GM12875 (cell line): ENCODE measurements around the gene STON2.

Source experiments
- H3K4me3 ChIP-seq: one replicate; pipeline ENCODE4 v1.5.1; 2011; ENCODE audit warnings: low read depth, low read length, control low read depth
- TF ChIP-seq, protein P1 (sequence below): IDR thresholded peaks from 2 replicates; pipeline ENCODE4 v1.5.1; 2011; ENCODE audit warnings: low read depth, mild to moderate bottlenecking, control low read depth, inconsistent platforms, low read length, moderate library complexity, borderline replicate concordance; ENCODE audit not compliant: insufficient read depth

STON2 gene

DNA sequence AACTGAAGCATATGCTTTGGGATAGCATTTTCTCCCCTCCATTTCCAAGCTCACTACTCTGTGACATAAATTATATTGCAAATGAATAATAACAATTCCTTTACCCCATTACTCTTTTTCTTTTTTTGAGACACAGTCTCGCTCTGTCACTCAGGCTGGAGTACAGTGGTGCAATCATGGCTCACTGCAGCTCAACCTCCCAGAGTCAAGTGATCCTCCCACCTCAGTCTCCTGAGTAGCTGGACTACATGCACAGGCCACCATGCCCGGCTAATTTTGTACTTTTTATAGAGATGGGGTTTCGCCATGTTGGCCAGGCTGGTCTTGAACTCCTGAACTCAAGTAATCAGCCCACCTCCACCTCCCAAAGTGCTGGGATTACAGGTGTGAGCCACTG lies 130.1 kb downstream of the STON2 start:
- no peak overlapping the region for H3K4me3 ChIP-seq
- TF ChIP-seq, protein P1, sequence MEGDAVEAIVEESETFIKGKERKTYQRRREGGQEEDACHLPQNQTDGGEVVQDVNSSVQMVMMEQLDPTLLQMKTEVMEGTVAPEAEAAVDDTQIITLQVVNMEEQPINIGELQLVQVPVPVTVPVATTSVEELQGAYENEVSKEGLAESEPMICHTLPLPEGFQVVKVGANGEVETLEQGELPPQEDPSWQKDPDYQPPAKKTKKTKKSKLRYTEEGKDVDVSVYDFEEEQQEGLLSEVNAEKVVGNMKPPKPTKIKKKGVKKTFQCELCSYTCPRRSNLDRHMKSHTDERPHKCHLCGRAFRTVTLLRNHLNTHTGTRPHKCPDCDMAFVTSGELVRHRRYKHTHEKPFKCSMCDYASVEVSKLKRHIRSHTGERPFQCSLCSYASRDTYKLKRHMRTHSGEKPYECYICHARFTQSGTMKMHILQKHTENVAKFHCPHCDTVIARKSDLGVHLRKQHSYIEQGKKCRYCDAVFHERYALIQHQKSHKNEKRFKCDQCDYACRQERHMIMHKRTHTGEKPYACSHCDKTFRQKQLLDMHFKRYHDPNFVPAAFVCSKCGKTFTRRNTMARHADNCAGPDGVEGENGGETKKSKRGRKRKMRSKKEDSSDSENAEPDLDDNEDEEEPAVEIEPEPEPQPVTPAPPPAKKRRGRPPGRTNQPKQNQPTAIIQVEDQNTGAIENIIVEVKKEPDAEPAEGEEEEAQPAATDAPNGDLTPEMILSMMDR, result no peak

DNA sequence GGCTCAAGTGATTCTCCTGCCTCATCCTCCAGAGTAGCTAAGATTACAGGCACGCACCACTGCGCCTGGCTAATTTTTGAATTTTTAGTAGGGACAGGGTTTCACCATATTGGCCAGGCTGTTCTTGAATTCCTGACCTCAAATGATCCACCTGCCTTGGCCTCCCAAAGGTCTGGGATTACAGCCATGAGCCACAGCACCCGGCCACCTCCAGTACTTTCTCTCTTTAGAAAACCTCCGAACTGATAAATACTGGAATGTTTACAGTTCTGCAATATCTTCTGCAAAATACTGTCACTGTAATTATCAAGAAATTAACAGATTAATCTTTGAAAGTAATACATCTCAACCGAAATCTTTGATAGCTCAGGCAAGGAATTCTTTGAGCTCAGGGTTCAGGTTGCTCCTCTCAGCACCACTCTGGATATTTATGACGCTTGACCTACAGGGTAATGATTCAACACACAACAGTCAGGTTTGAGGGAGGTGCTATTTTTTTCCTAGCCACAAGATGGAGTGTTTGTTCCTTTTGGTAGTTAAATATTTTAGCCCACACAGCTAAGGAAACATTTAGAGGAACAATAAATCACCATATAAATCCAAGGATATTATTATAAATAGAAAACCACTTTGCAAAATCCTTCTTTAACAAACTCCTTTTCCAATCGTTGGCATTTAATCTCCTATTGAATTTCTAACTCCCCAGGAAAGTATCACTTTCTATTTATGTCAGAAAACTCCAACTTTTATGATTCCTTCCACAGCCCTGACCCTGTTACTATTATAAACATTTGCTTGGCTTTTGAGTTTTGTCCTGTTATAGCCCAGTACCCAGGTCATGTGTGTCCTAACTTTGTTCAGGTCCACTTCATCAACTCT lies 130.8 kb downstream of the STON2 start:
- TF ChIP-seq, protein P1, result peak; percentile 49; the same call in 1 of the 2 replicates
- no peak overlapping the region for H3K4me3 ChIP-seq

DNA sequence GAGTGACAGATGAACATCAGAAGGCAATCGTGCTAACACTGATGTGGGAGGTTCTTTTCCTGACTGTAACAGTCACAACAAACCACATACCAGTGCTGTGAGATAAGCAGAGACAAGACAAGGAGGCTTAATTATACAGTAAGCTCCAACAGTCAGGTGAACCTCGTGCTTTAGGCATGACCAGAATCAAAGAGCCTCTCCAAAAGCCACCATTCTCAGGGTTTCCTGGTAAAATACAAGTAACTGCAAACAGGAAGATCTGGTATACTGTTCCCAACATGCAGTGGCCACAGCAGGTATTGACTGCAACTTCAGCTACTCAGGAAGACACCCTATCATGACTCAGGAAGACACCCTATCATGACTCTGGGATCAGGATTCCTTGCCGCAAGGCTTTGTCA lies 132.1 kb downstream of the STON2 start:
- TF ChIP-seq, protein P1, result no peak
- H3K4me3 ChIP-seq, result no peak overlapping the region

DNA sequence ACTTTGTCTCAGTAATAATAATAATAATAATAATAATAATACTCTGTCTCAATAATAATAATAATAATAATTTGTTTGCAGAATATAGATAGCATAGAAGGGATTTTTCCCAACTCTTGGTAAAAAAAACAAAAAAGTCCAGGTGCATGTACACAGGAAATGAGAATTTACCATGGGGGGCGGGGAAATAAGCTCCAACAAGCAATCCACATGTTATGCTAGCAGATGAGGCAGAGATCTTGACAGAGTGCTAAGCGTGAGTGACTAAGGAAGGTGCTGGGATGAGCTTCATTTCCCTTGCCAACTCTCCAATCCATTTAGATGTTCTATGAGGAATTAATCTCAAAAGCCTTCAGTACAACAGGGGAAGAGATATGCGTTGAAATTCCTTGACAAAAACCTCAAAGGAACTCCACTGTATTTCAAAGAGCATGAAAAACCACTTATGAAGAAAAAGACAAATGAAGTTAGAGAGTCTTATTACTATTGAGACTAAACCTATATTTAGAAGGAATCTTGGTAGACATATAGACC lies 134.4 kb downstream of the STON2 start:
- TF ChIP-seq, protein P1, result no peak
- H3K4me3 ChIP-seq, result no peak overlapping the region

DNA sequence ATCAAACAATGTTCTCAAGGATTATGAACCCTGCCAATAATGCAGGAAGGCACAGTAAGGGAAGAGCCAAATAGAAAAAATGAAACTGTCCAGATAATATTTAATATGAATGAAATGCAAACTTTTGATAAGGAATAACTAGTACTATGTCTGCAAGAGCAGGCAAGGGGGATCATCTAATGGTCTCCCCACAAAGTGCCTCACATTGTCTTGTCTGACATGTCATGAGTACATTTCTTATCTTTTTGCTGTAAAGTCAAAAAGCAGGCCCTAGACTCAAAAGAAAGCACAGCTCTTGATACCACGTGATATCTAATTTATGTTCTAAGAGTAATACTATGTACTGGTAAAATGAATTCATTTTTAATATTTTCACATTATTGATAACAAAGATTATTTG lies 135.5 kb downstream of the STON2 start:
- no peak overlapping the region for H3K4me3 ChIP-seq
- TF ChIP-seq, protein P1, result no peak

DNA sequence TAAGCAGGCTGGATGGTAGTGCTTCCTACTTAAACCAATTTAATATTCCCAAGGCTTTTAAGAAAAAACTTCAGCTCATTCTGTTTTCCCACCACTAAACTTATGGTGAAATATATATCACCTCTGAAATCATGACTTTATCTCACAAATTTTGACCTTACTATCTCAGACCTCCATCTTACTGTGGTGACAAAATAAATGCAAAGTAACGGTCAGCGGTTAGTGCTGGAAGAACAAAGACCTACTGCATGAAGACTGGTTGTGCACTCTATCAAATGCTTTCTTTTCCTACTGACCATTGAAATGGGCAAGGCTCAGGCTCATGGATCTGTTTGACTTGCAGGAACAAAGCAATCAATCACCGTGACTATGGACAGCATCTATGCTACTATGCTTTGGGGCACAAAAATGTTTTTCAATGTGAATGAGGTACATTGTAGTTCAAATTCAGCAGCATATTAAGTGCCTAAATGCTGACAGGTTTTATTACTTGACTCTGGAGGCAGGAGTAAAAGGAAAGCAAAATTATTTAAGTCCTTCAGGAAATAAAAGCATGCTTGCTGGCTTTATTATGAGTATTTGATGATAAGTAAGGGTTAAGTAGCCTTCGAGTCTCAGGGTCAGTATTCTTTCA lies 136.2 kb downstream of the STON2 start:
- TF ChIP-seq, protein P1, result no peak
- no peak overlapping the region for H3K4me3 ChIP-seq
